ENCODE measurements around the gene SOHLH2.

SOHLH2 gene

DNA sequence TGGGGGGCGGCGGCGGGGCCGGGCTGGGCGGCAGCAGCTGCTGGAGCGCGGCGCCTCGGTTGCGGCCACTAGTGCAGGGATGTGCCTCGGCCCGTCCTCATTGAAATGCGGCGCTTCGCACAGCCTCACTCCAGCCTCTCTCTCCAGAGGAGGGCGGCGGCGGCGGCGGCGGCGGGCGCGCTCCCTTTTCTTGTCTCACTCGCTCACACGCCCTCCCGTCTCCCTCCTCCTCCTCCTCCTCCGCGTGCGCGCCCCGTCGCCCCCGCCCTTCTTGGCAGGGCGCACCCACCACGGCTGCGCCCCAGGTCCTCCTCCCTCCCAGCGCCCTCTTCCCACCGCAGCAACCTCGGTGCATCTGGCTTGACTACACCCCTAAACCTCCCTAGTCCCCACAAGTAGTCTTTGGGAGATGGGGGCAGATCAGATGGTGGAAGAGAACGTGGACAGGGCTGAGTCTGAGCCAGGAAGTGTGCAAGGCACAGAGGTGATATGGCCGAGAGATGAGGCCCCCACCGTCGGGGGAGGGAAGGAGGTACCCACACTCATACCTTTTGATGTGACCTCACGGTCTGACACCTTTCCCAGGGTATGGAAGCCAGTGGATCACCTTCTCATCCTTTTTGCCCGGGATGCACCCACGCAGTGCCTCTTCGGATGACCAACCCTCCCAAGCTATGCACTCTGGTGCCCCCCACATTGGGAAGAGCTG is 83.0 kb downstream of the SOHLH2 start, which contains the start of gene DCLK1:
Gene DCLK1 (minus strand): TSS at position 161 of the 709 bp plus-strand sequence.
- DNase-seq (ENCODE audit: low spot score): no peak

DNA sequence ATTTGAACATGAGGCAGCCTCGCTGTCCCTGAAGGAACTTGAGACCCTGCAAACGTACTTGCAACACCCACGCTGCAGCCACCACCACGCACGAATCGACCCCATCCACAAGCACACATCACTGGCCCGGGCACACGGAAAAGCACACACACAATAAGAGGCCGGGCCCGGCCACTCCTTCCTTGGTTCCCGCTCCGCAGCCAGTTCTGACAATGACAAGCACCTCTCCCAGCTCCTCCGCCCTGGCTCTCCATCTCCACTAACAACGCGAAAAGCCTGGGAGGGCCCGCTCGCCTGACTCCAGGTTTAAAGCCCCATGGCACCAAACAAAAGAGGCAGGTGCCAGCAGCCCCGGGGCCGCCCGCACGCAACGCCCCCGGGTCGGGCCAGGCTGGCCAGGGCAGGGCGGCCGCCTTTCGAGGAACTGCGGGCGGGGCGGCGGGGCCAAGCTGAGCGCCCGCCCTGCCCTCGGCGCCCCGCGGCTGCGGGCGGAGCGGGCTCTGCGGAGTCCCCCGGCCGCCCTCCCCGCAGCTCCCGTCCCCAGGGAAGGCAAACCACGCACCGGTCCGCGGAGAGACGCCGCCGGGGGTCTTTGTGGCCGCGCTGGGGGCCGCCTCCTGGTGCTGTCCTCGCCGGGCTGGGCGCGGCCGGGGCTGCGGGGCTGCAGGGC is 83.7 kb downstream of the SOHLH2 start:
- no peak for DNase-seq (ENCODE audit: low spot score)

DNA sequence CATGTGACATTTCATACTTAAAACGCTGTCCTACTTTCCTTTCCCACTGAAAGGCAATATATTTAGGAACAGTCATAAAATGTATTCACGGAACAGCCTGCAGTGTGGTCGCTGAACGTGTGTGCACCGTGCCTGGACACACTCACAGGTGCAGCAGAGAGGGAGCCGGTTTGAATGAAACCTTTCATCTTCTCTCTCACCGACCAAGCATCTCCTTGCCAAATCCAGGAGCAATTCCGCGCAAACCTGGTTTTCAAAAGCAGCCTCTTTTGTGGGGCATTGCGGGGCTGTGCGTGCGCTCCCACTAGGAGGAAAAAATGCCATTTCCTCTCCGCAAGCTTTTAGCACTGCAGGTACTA is 84.2 kb downstream of the SOHLH2 start:
- no peak for DNase-seq (ENCODE audit: low spot score)

DNA sequence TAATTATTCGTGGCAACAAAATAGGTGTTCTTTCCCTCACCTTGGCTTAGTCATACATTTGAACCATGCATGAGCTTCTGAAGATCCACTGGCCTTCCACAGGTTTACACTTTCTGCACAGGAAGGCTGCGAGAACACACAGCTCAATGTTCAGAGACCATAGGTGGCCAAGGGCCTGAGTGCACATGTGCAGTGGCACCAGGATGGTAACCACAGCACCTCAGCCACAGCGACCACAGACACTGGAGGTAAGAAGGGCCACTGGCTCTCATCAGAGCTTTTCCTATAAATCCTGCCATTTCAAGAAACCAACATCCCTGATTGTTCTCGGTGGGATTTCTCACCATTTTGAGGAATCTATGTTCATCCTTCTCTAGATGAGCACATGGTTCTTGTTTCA is 84.8 kb downstream of the SOHLH2 start:
- no peak for DNase-seq (ENCODE audit: low spot score)

DNA sequence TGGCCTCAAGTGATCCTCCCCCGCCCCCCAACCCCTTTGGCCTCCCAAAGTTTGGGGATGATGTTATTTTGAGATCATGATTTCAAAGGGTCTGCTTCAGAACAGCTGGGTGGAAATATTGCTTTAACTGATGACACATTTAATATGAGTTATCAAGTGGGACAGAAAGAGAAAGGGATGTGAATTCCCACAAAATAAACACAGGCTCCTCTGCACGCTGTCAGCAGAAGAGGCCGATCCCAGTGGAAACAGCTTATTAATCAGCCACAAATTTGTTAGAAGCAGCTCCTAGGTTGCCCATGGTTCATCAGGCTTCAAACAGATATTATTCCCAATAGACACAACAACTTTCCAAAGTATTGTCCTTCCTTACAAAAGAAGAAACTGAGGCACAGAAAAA is 87.9 kb downstream of the SOHLH2 start:
- no peak for DNase-seq (ENCODE audit: low spot score)

DNA sequence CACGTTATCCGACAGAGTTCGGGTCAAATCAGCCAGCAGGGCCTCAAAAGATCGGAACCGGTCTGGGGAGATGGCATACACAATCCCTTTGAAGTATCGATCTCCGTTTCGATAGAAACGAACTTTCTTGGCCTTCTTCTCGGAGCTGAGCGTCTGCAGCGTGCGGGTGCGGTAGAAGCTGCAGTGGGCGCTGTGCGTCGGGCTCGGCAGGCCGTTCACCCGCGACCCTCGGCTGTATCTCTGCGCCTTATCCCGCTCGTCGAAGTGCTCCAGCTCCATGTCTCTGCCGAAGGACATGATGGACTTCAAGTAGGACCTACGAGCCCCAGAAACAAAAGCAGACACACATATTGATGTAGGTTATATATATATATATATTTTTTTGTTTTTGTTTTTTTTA is 88.5 kb downstream of the SOHLH2 start:
- no peak for DNase-seq (ENCODE audit: low spot score)

DNA sequence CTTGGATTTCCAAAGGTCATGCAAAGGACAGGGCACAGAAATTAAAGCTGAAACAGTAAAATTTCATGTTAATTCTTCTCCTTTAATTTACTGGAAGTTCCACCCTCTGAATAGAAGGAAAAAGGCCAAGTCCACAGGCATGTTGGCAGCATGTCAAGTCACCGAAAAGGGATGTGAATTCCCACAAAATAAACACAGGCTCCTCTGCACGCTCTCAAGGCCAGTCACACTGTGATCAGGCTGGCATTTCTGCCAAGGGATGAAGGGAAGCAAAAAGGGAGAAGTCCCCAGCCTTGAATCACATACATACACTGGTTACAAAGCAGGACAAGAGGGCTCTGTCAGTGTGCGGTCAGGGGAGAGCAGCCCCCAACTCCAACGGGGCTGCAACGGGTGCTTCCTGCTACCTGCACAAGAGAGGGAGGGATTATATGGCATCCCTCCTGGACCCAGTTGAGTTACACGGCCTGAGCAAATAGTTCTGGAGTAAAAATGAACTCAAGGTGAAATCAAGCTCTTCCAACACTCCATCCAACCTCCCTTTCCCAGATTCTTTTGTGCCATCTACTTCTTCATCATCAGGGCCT is 90.0 kb downstream of the SOHLH2 start:
- DNase-seq (ENCODE audit: low spot score): no peak
